HCT116 (cell line): ENCODE results near the gene TLR1. TPM values are rescaled to one million over a fixed set of nuclear protein-coding genes. Genes with fewer than 3 reads are reported as not detected.

Experiments used
- ATAC-seq: fragments of 200-7000 bp; cut with Tn5 transposase; 2 replicates; pipeline ENCODE4 v1.9.1; 2020; ENCODE audit warnings: mild to moderate bottlenecking, moderate library complexity
- BruUV-seq: library from RNA; stranded (reverse); fragments of 400-500 nt; replicated peaks from 2 replicates; lab custom pipeline; 2021; lab: Mats Ljungman, UMichigan
- CTCF ChIA-PET: fragments of 300-600 bp; sonication (Branson Sonifier 250); formaldehyde crosslinking; loops from one replicate; lab custom pipeline; 2021; ENCODE audit warnings: antibody characterized with exemption; lab: Charles Lee
- POLR2A ChIA-PET: fragments of 300-600, 350-600 bp; sonication (Branson Sonifier 250); formaldehyde crosslinking; loops from one replicate; lab custom pipeline; 2021; ENCODE audit warnings: antibody characterized with exemption; lab: Charles Lee
- RAD21 ChIA-PET, 2 experiments: fragments of 300-600 bp; sonication (Branson Sonifier 250); formaldehyde crosslinking; loops; one replicate each; lab custom pipeline; 2023; ENCODE audit warnings: low total read pairs in 2 of 2; ENCODE audit not compliant: uncharacterized antibody in 2 of 2, unreplicated experiment in 2 of 2, low non-redundant PET in 1 of 2; lab: Charles Lee
- DNase-seq: peaks from one replicate; pipeline ENCODE4 v3.0.0-alpha.2; 2010; ENCODE audit warnings: low read depth, low spot score
- H2AFZ ChIP-seq: fragments of 200-600 bp; shearing (Covaris generic), sonication (generic); 2 replicates; pipeline ENCODE4 v1.6.1; 2017; ENCODE audit warnings: low read depth, mixed run types, mixed read lengths, antibody characterized with exemption, low read length; ENCODE audit not compliant: poor library complexity, severe bottlenecking
- H3K27ac ChIP-seq: 2 replicates; pipeline ENCODE4 v1.5.1; 2012; ENCODE audit warnings: low read depth, low read length
- H3K27me3 ChIP-seq: fragments of 200-600 bp; sonication (generic); 2 replicates; pipeline ENCODE4 v1.6.1; 2016; ENCODE audit warnings: mixed run types, low read length, mixed read lengths; ENCODE audit not compliant: insufficient read depth
- H3K36me3 ChIP-seq, 2 experiments: fragments of 200-500 bp in 1 of 2; fragments of 200-600 bp in 1 of 2; sonication (Bioruptor generic) in 1 of 2; sonication (generic) in 1 of 2; 2 replicates each; pipeline versions ENCODE4 v1.5.1 to v1.6.1; 2014 to 2016; ENCODE audit warnings: low read length in 2 of 2, inconsistent platforms in 1 of 2, mixed read lengths in 1 of 2, mixed run types in 1 of 2; ENCODE audit not compliant: insufficient read depth in 2 of 2, control insufficient read depth in 1 of 2
- H3K4me1 ChIP-seq, 2 experiments: fragments of 200-600 bp in 1 of 2; sonication (generic) in 1 of 2; 2 replicates each; pipeline versions ENCODE4 v1.5.1 to v1.6.1; 2012 to 2017; ENCODE audit warnings: low read length in 2 of 2, inconsistent platforms in 1 of 2, mild to moderate bottlenecking in 1 of 2, mixed read lengths in 1 of 2, mixed run types in 1 of 2, moderate library complexity in 1 of 2; ENCODE audit not compliant: insufficient read depth in 2 of 2, control insufficient read depth in 1 of 2
- H3K4me2 ChIP-seq: fragments of 200-600 bp; sonication (generic); 2 replicates; pipeline ENCODE4 v1.6.1; 2017; ENCODE audit warnings: mixed run types, low read length, mixed read lengths
- H3K4me3 ChIP-seq, 2 experiments: fragments of 200-600 bp in 1 of 2; sonication (generic) in 1 of 2; replicated peaks in 1 of 2; 2 replicates each; pipeline ENCODE4 v1.5.1; 2011 to 2016; ENCODE audit warnings: low read length in 2 of 2, control low read depth in 1 of 2, low read depth in 1 of 2, mild to moderate bottlenecking in 1 of 2, mixed read lengths in 1 of 2, mixed run types in 1 of 2
- H3K79me2 ChIP-seq: fragments of 200-600 bp; sonication (generic); 2 replicates; pipeline ENCODE4 v1.6.1; 2017; ENCODE audit warnings: mild to moderate bottlenecking, mixed run types, low read length, moderate library complexity, mixed read lengths; ENCODE audit not compliant: insufficient read depth
- H3K9ac ChIP-seq: fragments of 200-600 bp; sonication (generic); 2 replicates; pipeline ENCODE4 v1.6.1; 2016; ENCODE audit warnings: low read length, mixed read lengths
- H3K9me2 ChIP-seq: fragments of 200-600 bp; sonication (generic), shearing (Covaris generic); 2 replicates; pipeline ENCODE4 v1.6.1; 2017; ENCODE audit warnings: mixed run types, mild to moderate bottlenecking, moderate library complexity; ENCODE audit not compliant: insufficient read depth
- H3K9me3 ChIP-seq, 2 experiments: fragments of 200-500 bp in 1 of 2; fragments of 200-600 bp in 1 of 2; sonication (Bioruptor generic) in 1 of 2; sonication (generic) in 1 of 2; 2 replicates each; pipeline ENCODE4 v1.6.1; 2014 to 2017; ENCODE audit warnings: low read length in 2 of 2, mixed read lengths in 2 of 2, inconsistent platforms in 1 of 2, low read depth in 1 of 2, mild to moderate bottlenecking in 1 of 2, mixed run types in 1 of 2, moderate library complexity in 1 of 2; ENCODE audit not compliant: control insufficient read depth in 1 of 2, insufficient read depth in 1 of 2
- H4K20me1 ChIP-seq: fragments of 200-600 bp; sonication (generic), shearing (Covaris generic); 2 replicates; pipeline ENCODE4 v1.6.1; 2017; ENCODE audit warnings: mixed run types, mild to moderate bottlenecking, moderate library complexity; ENCODE audit not compliant: insufficient read depth
- CEBPB ChIP-seq: IDR thresholded peaks from 2 replicates; pipeline ENCODE4 v1.6.1; 2012; ENCODE audit warnings: low read depth
- EGR1 ChIP-seq: IDR thresholded peaks from 2 replicates; pipeline ENCODE4 v1.6.1; 2012; ENCODE audit warnings: low read depth
- EZH2phosphoT487 ChIP-seq: fragments of 200-600 bp; IDR thresholded peaks from 2 replicates; pipeline ENCODE4 v1.6.1; 2018; ENCODE audit warnings: antibody characterized with exemption, borderline replicate concordance
- JUND ChIP-seq: IDR thresholded peaks from 2 replicates; pipeline ENCODE4 v1.6.1; 2012
- SP1 ChIP-seq: IDR thresholded peaks from 2 replicates; pipeline ENCODE4 v1.6.1; 2012; ENCODE audit warnings: low read depth
- TCF7L2 ChIP-seq: IDR thresholded peaks from 2 replicates; pipeline ENCODE4 v1.7.0; 2011; ENCODE audit warnings: borderline replicate concordance, inconsistent platforms; ENCODE audit not compliant: insufficient read depth, insufficient read length; ENCODE audit errors: extremely low read depth
- YY1 ChIP-seq: IDR thresholded peaks from 2 replicates; pipeline ENCODE4 v1.6.1; 2011; ENCODE audit warnings: low read length, low read depth, moderate library complexity, mild to moderate bottlenecking; ENCODE audit not compliant: insufficient replicate concordance; ENCODE audit errors: extremely low read depth
- ZFX ChIP-seq: fragments of 450-650 bp; IDR thresholded peaks from 2 replicates; pipeline ENCODE4 v1.6.1; 2017
- intact Hi-C: fragments of 100-400 bp; cut with micrococcal nuclease; formaldehyde crosslinking; loops from 2 replicates; pipeline ENCODE4 v1.10.0; 2022
- total RNA-seq: library from RNA; stranded (reverse); gene quantifications from one replicate; pipeline ENCODE4 v1.2.1, GENCODE V29; 2021; ENCODE audit not compliant: unreplicated experiment
- TF ChIP-seq, protein P1 (sequence below): IDR thresholded peaks from 2 replicates; pipeline ENCODE4 v1.6.1; 2012; ENCODE audit warnings: low read depth
- TF ChIP-seq, protein P2 (sequence below): IDR thresholded peaks from 2 replicates; pipeline ENCODE4 v1.6.1; 2012

The TLR1 gene
- total RNA-seq, 1 experiment from 2014 or later, result 1.4 TPM

DNA sequence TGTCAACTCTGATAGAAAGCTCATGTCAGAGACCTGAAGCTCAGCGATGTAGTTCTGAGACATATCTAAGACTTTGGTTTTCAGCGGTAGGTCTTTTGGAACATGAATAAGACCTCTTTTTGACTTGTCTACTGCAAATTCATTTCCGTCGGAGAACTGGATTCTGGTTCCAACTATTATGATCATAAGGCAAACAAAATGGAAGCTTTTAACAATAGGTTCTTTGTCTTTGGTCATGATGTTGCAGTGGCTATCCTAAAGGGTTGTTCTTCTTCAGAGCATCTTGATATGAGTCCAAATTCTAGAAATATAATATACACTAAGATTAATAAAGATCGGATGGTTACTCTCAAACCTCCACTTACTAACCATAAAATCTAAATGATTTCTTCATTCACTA lies 24.6 kb upstream of the TLR1 start (continued):
- TF ChIP-seq, protein P1, sequence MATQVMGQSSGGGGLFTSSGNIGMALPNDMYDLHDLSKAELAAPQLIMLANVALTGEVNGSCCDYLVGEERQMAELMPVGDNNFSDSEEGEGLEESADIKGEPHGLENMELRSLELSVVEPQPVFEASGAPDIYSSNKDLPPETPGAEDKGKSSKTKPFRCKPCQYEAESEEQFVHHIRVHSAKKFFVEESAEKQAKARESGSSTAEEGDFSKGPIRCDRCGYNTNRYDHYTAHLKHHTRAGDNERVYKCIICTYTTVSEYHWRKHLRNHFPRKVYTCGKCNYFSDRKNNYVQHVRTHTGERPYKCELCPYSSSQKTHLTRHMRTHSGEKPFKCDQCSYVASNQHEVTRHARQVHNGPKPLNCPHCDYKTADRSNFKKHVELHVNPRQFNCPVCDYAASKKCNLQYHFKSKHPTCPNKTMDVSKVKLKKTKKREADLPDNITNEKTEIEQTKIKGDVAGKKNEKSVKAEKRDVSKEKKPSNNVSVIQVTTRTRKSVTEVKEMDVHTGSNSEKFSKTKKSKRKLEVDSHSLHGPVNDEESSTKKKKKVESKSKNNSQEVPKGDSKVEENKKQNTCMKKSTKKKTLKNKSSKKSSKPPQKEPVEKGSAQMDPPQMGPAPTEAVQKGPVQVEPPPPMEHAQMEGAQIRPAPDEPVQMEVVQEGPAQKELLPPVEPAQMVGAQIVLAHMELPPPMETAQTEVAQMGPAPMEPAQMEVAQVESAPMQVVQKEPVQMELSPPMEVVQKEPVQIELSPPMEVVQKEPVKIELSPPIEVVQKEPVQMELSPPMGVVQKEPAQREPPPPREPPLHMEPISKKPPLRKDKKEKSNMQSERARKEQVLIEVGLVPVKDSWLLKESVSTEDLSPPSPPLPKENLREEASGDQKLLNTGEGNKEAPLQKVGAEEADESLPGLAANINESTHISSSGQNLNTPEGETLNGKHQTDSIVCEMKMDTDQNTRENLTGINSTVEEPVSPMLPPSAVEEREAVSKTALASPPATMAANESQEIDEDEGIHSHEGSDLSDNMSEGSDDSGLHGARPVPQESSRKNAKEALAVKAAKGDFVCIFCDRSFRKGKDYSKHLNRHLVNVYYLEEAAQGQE, result no peak
- TF ChIP-seq SP1 (no peak), ZFX (no peak)

DNA sequence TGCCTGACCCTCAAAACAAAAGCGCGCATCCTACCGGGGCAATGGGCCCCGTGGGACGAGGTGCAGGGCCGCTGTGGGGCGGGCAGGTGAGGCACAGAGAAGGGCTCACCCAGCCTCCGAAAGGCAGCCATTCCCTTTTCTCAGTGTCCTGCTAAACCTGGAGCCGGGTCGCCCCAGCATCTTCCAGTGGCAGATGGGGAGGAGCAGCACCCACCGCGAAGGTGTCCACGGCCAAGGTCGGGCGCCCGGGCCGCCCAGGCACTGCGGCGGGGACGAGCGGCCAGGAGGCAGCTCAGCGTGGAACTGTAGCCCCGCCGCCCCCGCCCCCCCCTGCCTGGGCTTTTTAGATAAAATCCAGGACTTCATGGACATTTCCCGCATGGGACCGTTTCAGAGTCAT lies 19.2 kb upstream of the TLR1 start:
- Histone ChIP-seq H3K27me3 (no peaks in the 10 kb centered on the region), H3K4me3 (no peak overlapping the region), H3K9me2 (no peaks in the 10 kb centered on the region), H3K9me3 (no peaks in the 10 kb centered on the region), H3K9ac (no peak overlapping the region), H3K4me2 (no peak overlapping the region), H4K20me1 (no peaks in the 10 kb centered on the region), H2AFZ (no peak overlapping the region), H3K36me3 (no peaks in the 10 kb centered on the region), H3K27ac (no peak overlapping the region), H3K4me1 (no peaks in the 10 kb centered on the region), H3K79me2 (no peaks in the 10 kb centered on the region)
- POLR2A ChIA-PET, result no interaction called here
- TF ChIP-seq JUND (no peak), EZH2phosphoT487 (no peak), TCF7L2 (no peak), YY1 (no peak), CEBPB (no peak), EGR1 (no peak)
- TF ChIP-seq, protein P2, sequence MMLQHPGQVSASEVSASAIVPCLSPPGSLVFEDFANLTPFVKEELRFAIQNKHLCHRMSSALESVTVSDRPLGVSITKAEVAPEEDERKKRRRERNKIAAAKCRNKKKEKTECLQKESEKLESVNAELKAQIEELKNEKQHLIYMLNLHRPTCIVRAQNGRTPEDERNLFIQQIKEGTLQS, result no peak
- no peak for ATAC-seq
- CTCF ChIA-PET, result no interaction called here
- RAD21 ChIA-PET, result no interaction called here
- no peak for DNase-seq
- BruUV-seq, result no TSS peak
- intact Hi-C loops, result no loop called here
